Gastrocnemius medialis (tissue), 4 donors: ENCODE measurements around the gene NDUFS5.

ENCODE experiments used
- CTCF ChIP-seq, 5 experiments: fragments of 450-650 bp in 3 of 5; fragments of 200-600 bp in 2 of 5; sonication (generic) in 2 of 5; IDR thresholded peaks in 4 of 5; conservative IDR thresholded peaks in 1 of 5; 1 replicate in 4 of 5; 2 replicates in 1 of 5; pipeline ENCODE4 v1.5.1; 2016 to 2019; ENCODE audit warnings: antibody characterized with exemption in 5 of 5, mild to moderate bottlenecking in 3 of 5, moderate library complexity in 3 of 5
- POLR2A ChIP-seq, 2 donors: fragments of 450-650 bp; IDR thresholded peaks; one replicate each; pipeline ENCODE4 v1.6.1; 2017; ENCODE audit warnings: antibody characterized with exemption in 2 of 2, mild to moderate bottlenecking in 2 of 2, moderate library complexity in 2 of 2

GRCh38 chr1:39061951-39062350 lies 35.8 kb downstream of the NDUFS5 start:
- no peak for TF ChIP-seq CTCF (IDR thresholded peaks at IDR 0.05 in 4 of 5, conservative IDR thresholded peaks at IDR 0.05 in 1 of 5)
- TF ChIP-seq POLR2A (IDR thresholded peaks at IDR 0.05) = no peak
